Activated naive CD4-positive, alpha-beta T cell treated with Interleukin-2 at 50 U/mL for 16 hours (primary cell): ENCODE data around the gene SCYGR1.
"Not testable (repeated sequence)": the region's sequence is repeated elsewhere in the genome, so short reads cannot be mapped to it uniquely, and the experiment has no call there.

Experiments used
- DNase-seq: peaks from one replicate; pipeline ENCODE4 v3.0.0-alpha.2; 2020

Gene SCYGR1

GRCh38 chr2:227387583-227387982, at the start of gene SCYGR1:
TSS of gene SCYGR1 (minus strand) at chr2:227387949. CDS start at chr2:227387949, 0 bp downstream.
- DNase-seq: not testable (repeated sequence)

GRCh38 chr2:227436436-227437174, 48.9 kb upstream of the SCYGR1 start:
- DNase-seq: no peak

GRCh38 chr2:227433171-227433570, 45.4 kb upstream of the SCYGR1 start:
- no peak for DNase-seq

GRCh38 chr2:227430639-227431038, 42.9 kb upstream of the SCYGR1 start:
- no peak for DNase-seq

GRCh38 chr2:227428731-227429285, 41.1 kb upstream of the SCYGR1 start:
- no peak for DNase-seq

GRCh38 chr2:227423656-227424499, 36.1 kb upstream of the SCYGR1 start:
- no peak for DNase-seq

GRCh38 chr2:227420087-227421052, 32.6 kb upstream of the SCYGR1 start:
- no peak for DNase-seq

GRCh38 chr2:227416701-227417100, 29.0 kb upstream of the SCYGR1 start:
- no peak for DNase-seq

- no peak for DNase-seq
These were observed 28.0 kb upstream of the SCYGR1 start for GRCh38 chr2:227415538-227416424.

- DNase-seq: no peak
These were observed 27.1 kb upstream of the SCYGR1 start for GRCh38 chr2:227414846-227415245.

GRCh38 chr2:227413371-227413770, 25.6 kb upstream of the SCYGR1 start:
- no peak for DNase-seq

GRCh38 chr2:227412877-227413276, 25.1 kb upstream of the SCYGR1 start:
- DNase-seq: no peak

- no peak for DNase-seq
These were observed 24.2 kb upstream of the SCYGR1 start for GRCh38 chr2:227411990-227412350.

- peak; percentile 71 for DNase-seq
These were observed 23.7 kb upstream of the SCYGR1 start for GRCh38 chr2:227411320-227411989.

GRCh38 chr2:227410191-227410590, 22.4 kb upstream of the SCYGR1 start:
- DNase-seq: no peak

- DNase-seq: no peak
These were observed 19.9 kb upstream of the SCYGR1 start for GRCh38 chr2:227407591-227408151.

GRCh38 chr2:227406177-227407031, 18.7 kb upstream of the SCYGR1 start:
- DNase-seq: no peak

GRCh38 chr2:227404585-227405271, 17.0 kb upstream of the SCYGR1 start:
- no peak for DNase-seq

GRCh38 chr2:227402959-227403358, 15.2 kb upstream of the SCYGR1 start:
- no peak for DNase-seq
